ENCODE results near the gene MIB1.
A peak's percentile ranks its signal among the peaks of the same experiment; 100 is the strongest.

Gene MIB1

DNA sequence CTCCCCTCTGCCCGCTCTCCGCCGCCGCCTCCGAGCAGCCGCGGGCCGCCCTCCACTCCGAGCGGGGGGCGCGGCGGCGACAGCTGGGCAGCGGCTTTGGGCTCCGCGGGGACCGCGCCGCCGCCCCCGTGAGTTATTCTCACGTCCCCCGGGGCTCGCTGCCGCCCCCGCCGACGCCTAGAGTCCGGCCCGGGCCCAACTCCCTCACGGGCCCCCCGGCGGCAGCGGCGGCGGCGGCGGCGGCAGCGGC, 645 bp downstream of the MIB1 start:
- H3K4me2 ChIP-seq (ENCODE audit: low read depth, low read length, poor library complexity, severe bottlenecking): peak overlapping the region; percentile 75
- peaks cover 48% of the 10 kb centered on the region for H3K79me2 ChIP-seq (ENCODE audit: insufficient read depth, low read length)
- no peaks in the 10 kb centered on the region for H3K9me2 ChIP-seq (replicated peaks; ENCODE audit: insufficient read depth, low read length)

GRCh38 chr18:21741562-21742314, 1.1 kb downstream of the MIB1 start:
- Histone ChIP-seq H4K20me1 (ENCODE audit: low read depth, low read length) (peaks cover 28% of the 10 kb centered on the region), H3K9me2 (replicated peaks; ENCODE audit: insufficient read depth, low read length) (no peaks in the 10 kb centered on the region), H2AFZ (ENCODE audit: low read depth, low read length, severe bottlenecking) (no peak overlapping the region), H3K79me2 (ENCODE audit: insufficient read depth, low read length) (peaks cover 53% of the 10 kb centered on the region), H3K9ac (ENCODE audit: low read length) (peak overlapping the region; percentile 88), H3K27ac (ENCODE audit: low read depth, low read length) (no peak overlapping the region), H3K4me3 (ENCODE audit: insufficient read depth, low read length, poor library complexity, severe bottlenecking) (peak overlapping the region; percentile 94), H3K9me3 (ENCODE audit: insufficient read depth, low read length) (no peaks in the 10 kb centered on the region), H3F3A (ENCODE audit: insufficient read depth) (peaks cover 21% of the 10 kb centered on the region; the same call in 1 of the 2 replicates), H3K36me3 (ENCODE audit: low read length) (no peaks in the 10 kb centered on the region), H3K4me2 (ENCODE audit: low read depth, low read length, poor library complexity, severe bottlenecking) (peak overlapping the region; percentile 75), H3K27me3 (ENCODE audit: low read length) (no peaks in the 10 kb centered on the region)
- TF ChIP-seq EZH2phosphoT487 (conservative IDR thresholded peaks at IDR 0.05; ENCODE audit: low read length): no peak
- TF ChIP-seq, protein P1, sequence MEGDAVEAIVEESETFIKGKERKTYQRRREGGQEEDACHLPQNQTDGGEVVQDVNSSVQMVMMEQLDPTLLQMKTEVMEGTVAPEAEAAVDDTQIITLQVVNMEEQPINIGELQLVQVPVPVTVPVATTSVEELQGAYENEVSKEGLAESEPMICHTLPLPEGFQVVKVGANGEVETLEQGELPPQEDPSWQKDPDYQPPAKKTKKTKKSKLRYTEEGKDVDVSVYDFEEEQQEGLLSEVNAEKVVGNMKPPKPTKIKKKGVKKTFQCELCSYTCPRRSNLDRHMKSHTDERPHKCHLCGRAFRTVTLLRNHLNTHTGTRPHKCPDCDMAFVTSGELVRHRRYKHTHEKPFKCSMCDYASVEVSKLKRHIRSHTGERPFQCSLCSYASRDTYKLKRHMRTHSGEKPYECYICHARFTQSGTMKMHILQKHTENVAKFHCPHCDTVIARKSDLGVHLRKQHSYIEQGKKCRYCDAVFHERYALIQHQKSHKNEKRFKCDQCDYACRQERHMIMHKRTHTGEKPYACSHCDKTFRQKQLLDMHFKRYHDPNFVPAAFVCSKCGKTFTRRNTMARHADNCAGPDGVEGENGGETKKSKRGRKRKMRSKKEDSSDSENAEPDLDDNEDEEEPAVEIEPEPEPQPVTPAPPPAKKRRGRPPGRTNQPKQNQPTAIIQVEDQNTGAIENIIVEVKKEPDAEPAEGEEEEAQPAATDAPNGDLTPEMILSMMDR (IDR thresholded peaks at IDR 0.05; ENCODE audit: insufficient read depth, low read length, poor library complexity, severe bottlenecking): no peak

More for the DNA sequence above, 645 bp downstream of the MIB1 start:
- peak overlapping the region; percentile 94 for H3K4me3 ChIP-seq (ENCODE audit: insufficient read depth, low read length, poor library complexity, severe bottlenecking)
- H3K9me3 ChIP-seq (ENCODE audit: insufficient read depth, low read length): no peaks in the 10 kb centered on the region
- H3F3A ChIP-seq (ENCODE audit: insufficient read depth): peaks cover 19% of the 10 kb centered on the region; the same call in 1 of the 2 replicates
- no peaks in the 10 kb centered on the region for H3K36me3 ChIP-seq (ENCODE audit: low read length)
- peak overlapping the region; percentile 88 for H3K9ac ChIP-seq (ENCODE audit: low read length)
- H4K20me1 ChIP-seq (ENCODE audit: low read depth, low read length): peaks cover 24% of the 10 kb centered on the region
- TF ChIP-seq EZH2phosphoT487 (conservative IDR thresholded peaks at IDR 0.05; ENCODE audit: low read length): no peak
- TF ChIP-seq, protein P1 (IDR thresholded peaks at IDR 0.05; ENCODE audit: insufficient read depth, low read length, poor library complexity, severe bottlenecking): no peak
- peak overlapping the region; percentile 94 for H2AFZ ChIP-seq (ENCODE audit: low read depth, low read length, severe bottlenecking)
- no peaks in the 10 kb centered on the region for H3K27me3 ChIP-seq (ENCODE audit: low read length)
- H3K27ac ChIP-seq (ENCODE audit: low read depth, low read length): peak overlapping the region; percentile 80

DNA sequence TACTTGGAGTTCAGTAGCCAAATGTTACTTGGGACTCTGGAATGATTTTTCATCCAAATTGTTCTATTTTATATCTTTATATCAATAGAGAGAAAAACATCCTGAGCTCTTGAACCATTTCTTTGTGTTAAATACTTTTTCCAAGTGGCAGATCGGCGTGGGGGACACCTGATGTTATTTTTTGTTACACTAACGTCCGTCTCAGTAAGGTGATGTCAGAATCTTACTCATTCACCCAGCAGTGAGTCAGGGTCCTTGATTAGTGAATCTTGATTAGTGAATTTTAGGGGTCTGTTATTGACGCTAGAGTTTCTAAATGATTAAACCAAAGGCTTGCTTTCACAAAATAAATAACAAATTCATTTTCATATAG, 1.7 kb downstream of the MIB1 start:
- Histone ChIP-seq H3K27ac (ENCODE audit: low read depth, low read length) (no peak overlapping the region), H3K36me3 (ENCODE audit: low read length) (no peaks in the 10 kb centered on the region), H2AFZ (ENCODE audit: low read depth, low read length, severe bottlenecking) (no peak overlapping the region), H3K9me2 (replicated peaks; ENCODE audit: insufficient read depth, low read length) (no peaks in the 10 kb centered on the region), H3K79me2 (ENCODE audit: insufficient read depth, low read length) (peaks cover 59% of the 10 kb centered on the region), H3F3A (ENCODE audit: insufficient read depth) (peaks cover 26% of the 10 kb centered on the region; the same call in 1 of the 2 replicates), H3K9me3 (ENCODE audit: insufficient read depth, low read length) (no peaks in the 10 kb centered on the region), H3K4me3 (ENCODE audit: insufficient read depth, low read length, poor library complexity, severe bottlenecking) (peak overlapping the region; percentile 94), H4K20me1 (ENCODE audit: low read depth, low read length) (peaks cover 34% of the 10 kb centered on the region), H3K9ac (ENCODE audit: low read length) (peak overlapping the region; percentile 88), H3K4me2 (ENCODE audit: low read depth, low read length, poor library complexity, severe bottlenecking) (peak overlapping the region; percentile 75), H3K27me3 (ENCODE audit: low read length) (no peaks in the 10 kb centered on the region)
- TF ChIP-seq, protein P1 (IDR thresholded peaks at IDR 0.05; ENCODE audit: insufficient read depth, low read length, poor library complexity, severe bottlenecking): no peak
- no peak for TF ChIP-seq EZH2phosphoT487 (conservative IDR thresholded peaks at IDR 0.05; ENCODE audit: low read length)

Data from SU-DHL-6 (cell line).